Activated naive CD4-positive, alpha-beta T cell treated with anti-CD3 and anti-CD28 coated beads, Interleukin-2, amount 50 U/mL, for 24 hours (primary cell): Measurements from ENCODE around the gene ZNF212.

Source experiments
- H3K27ac Mint-ChIP-seq: one replicate; pipeline ENCODE4 v1.8.0; 2021; ENCODE audit warnings: mild to moderate bottlenecking, mixed read lengths
- H3K27me3 Mint-ChIP-seq: one replicate; pipeline ENCODE4 v1.8.0; 2021; ENCODE audit warnings: mixed read lengths
- H3K36me3 Mint-ChIP-seq: one replicate; pipeline ENCODE4 v1.8.0; 2021; ENCODE audit warnings: mixed read lengths
- H3K4me1 Mint-ChIP-seq: one replicate; pipeline ENCODE4 v1.8.0; 2021; ENCODE audit warnings: mixed read lengths
- H3K4me3 Mint-ChIP-seq: one replicate; pipeline ENCODE4 v1.8.0; 2021; ENCODE audit warnings: mild to moderate bottlenecking, mixed read lengths
- H3K9me3 Mint-ChIP-seq: one replicate; pipeline ENCODE4 v1.8.0; 2021; ENCODE audit warnings: mixed read lengths

Gene ZNF212

GRCh38 chr7:149297034-149297755 lies 57.7 kb downstream of the ZNF212 start:
- Mint-ChIP-seq H3K4me3 (no peak overlapping the region), H3K27me3 (no peaks in the 10 kb centered on the region), H3K36me3 (peaks cover 3% of the 10 kb centered on the region), H3K27ac (peak overlapping the region; percentile 68), H3K4me1 (peaks cover 6% of the 10 kb centered on the region), H3K9me3 (no peaks in the 10 kb centered on the region)

GRCh38 chr7:149300620-149301285 lies 61.3 kb downstream of the ZNF212 start:
- Mint-ChIP-seq H3K4me1 (peaks cover 6% of the 10 kb centered on the region), H3K4me3 (no peak overlapping the region), H3K27me3 (no peaks in the 10 kb centered on the region), H3K27ac (no peak overlapping the region), H3K36me3 (no peaks in the 10 kb centered on the region), H3K9me3 (no peaks in the 10 kb centered on the region)

- peaks cover 2% of the 10 kb centered on the region for H3K4me1 Mint-ChIP-seq
- H3K36me3 Mint-ChIP-seq = no peaks in the 10 kb centered on the region
- no peaks in the 10 kb centered on the region for H3K9me3 Mint-ChIP-seq
- no peaks in the 10 kb centered on the region for H3K27me3 Mint-ChIP-seq
- no peak overlapping the region for H3K4me3 Mint-ChIP-seq
- no peak overlapping the region for H3K27ac Mint-ChIP-seq
Measured at GRCh38 chr7:149302222-149302621, 62.8 kb downstream of the ZNF212 start.

- Mint-ChIP-seq H3K27ac (no peak overlapping the region), H3K36me3 (no peaks in the 10 kb centered on the region), H3K9me3 (no peaks in the 10 kb centered on the region), H3K4me3 (no peak overlapping the region), H3K27me3 (no peaks in the 10 kb centered on the region), H3K4me1 (no peaks in the 10 kb centered on the region)
Measured at GRCh38 chr7:149302865-149303264, 63.4 kb downstream of the ZNF212 start.

GRCh38 chr7:149304006-149304405 lies 64.6 kb downstream of the ZNF212 start:
- H3K27ac Mint-ChIP-seq = no peak overlapping the region
- H3K4me1 Mint-ChIP-seq = no peaks in the 10 kb centered on the region
- H3K9me3 Mint-ChIP-seq = no peaks in the 10 kb centered on the region
- H3K36me3 Mint-ChIP-seq = no peaks in the 10 kb centered on the region
- no peaks in the 10 kb centered on the region for H3K27me3 Mint-ChIP-seq
- no peak overlapping the region for H3K4me3 Mint-ChIP-seq
